Endothelial cell of umbilical vein (primary cell): ENCODE measurements around the gene TMEM158. TPM values are rescaled to one million over a fixed set of nuclear protein-coding genes. Genes with fewer than 3 reads are reported as not detected.

ENCODE experiments used
- BruUV-seq: library from RNA; stranded (reverse); fragments of 400-500 nt; replicated peaks from 2 replicates; lab custom pipeline; 2021; lab: Mats Ljungman, UMichigan
- CTCF ChIA-PET: fragments of 300-600, 350-600 bp; sonication (Branson Sonifier 250); formaldehyde crosslinking; loops from one replicate; lab custom pipeline; 2021; ENCODE audit warnings: antibody characterized with exemption, inconsistent platforms; lab: Charles Lee
- POLR2A ChIA-PET: fragments of 300-600, 350-600 bp; sonication (Branson Sonifier 250); formaldehyde crosslinking; loops from one replicate; lab custom pipeline; 2021; ENCODE audit warnings: antibody characterized with exemption, inconsistent platforms; lab: Charles Lee
- DNase-seq: peaks from one replicate; pipeline ENCODE4 v3.0.0-alpha.2; 2011; ENCODE audit warnings: low read depth, low spot score
- FAIRE-seq: peaks from 2 replicates; lab custom pipeline; 2011; peaks lifted over from hg19 to GRCh38; lab: Jason Lieb, UNC
- H2AFZ ChIP-seq: 2 replicates; pipeline ENCODE4 v1.6.0; 2012; ENCODE audit warnings: low read depth, low read length, control low read depth, inconsistent platforms
- H3K27ac ChIP-seq: 2 replicates; pipeline ENCODE4 v1.5.1; 2011; ENCODE audit warnings: low read depth, mild to moderate bottlenecking, control low read depth, low read length, moderate library complexity; ENCODE audit not compliant: insufficient read depth
- H3K27me3 ChIP-seq, 2 experiments: 2 replicates each; pipeline versions ENCODE4 v1.6.0 to v1.6.1; 2011; ENCODE audit warnings: low read length in 2 of 2, mixed read lengths in 1 of 2; ENCODE audit not compliant: control insufficient read depth in 2 of 2, insufficient read depth in 2 of 2
- H3K36me3 ChIP-seq, 2 experiments: 2 replicates in 1 of 2; 3 replicates in 1 of 2; pipeline ENCODE4 v1.5.1; 2011; ENCODE audit warnings: low read length in 2 of 2, mild to moderate bottlenecking in 1 of 2, moderate library complexity in 1 of 2; ENCODE audit not compliant: control insufficient read depth in 2 of 2, insufficient read depth in 2 of 2; ENCODE audit errors: extremely low read depth in 1 of 2
- H3K4me1 ChIP-seq: 3 replicates; pipeline ENCODE4 v1.5.1; 2011; ENCODE audit warnings: mild to moderate bottlenecking, low read length; ENCODE audit not compliant: control insufficient read depth, insufficient read depth; ENCODE audit errors: extremely low read depth
- H3K4me2 ChIP-seq: 2 replicates; pipeline ENCODE4 v1.6.1; 2011; ENCODE audit warnings: low read length, control low read depth, mixed read lengths; ENCODE audit not compliant: insufficient read depth
- H3K4me3 ChIP-seq, 3 experiments: fragments of 200-600 bp in 1 of 3; sonication (generic), shearing (Covaris generic) in 1 of 3; replicated peaks in 1 of 3; 2 replicates each; pipeline ENCODE4 v1.5.1; 2011 to 2016; ENCODE audit warnings: control low read depth in 3 of 3, low read length in 3 of 3, mild to moderate bottlenecking in 2 of 3, inconsistent platforms in 1 of 3, low read depth in 1 of 3, moderate library complexity in 1 of 3; ENCODE audit not compliant: insufficient read depth in 1 of 3
- H3K79me2 ChIP-seq: 2 replicates; pipeline ENCODE4 v1.6.0; 2012; ENCODE audit warnings: low read length, inconsistent platforms; ENCODE audit not compliant: control insufficient read depth, insufficient read depth
- H3K9ac ChIP-seq: replicated peaks from 2 replicates; pipeline ENCODE3; 2011; ENCODE audit warnings: low read length, control low read depth; ENCODE audit not compliant: insufficient read depth; ENCODE audit errors: extremely low read depth
- H3K9me1 ChIP-seq: replicated peaks from 3 replicates; pipeline ENCODE4 v1.6.0; 2011; ENCODE audit warnings: mild to moderate bottlenecking, low read length; ENCODE audit not compliant: control insufficient read depth, insufficient read depth; ENCODE audit errors: extremely low read depth
- H3K9me3 ChIP-seq: replicated peaks from 2 replicates; pipeline ENCODE4 v1.5.1; 2012; ENCODE audit warnings: low read length, inconsistent platforms; ENCODE audit not compliant: control insufficient read depth, insufficient read depth
- H4K20me1 ChIP-seq: replicated peaks from 2 replicates; pipeline ENCODE3; 2011; ENCODE audit warnings: mild to moderate bottlenecking, low read length; ENCODE audit not compliant: control insufficient read depth, insufficient read depth; ENCODE audit errors: extremely low read depth
- CTCF ChIP-seq, 2 donors: IDR thresholded peaks; 1 replicate in 1 of 2; 2 replicates in 1 of 2; pipeline ENCODE4 v1.5.1; 2011; ENCODE audit warnings: low read length in 2 of 2, mild to moderate bottlenecking in 2 of 2, moderate library complexity in 2 of 2, control low read depth in 1 of 2, inconsistent platforms in 1 of 2, low read depth in 1 of 2; ENCODE audit not compliant: insufficient read depth in 1 of 2; ENCODE audit errors: extremely low read depth in 1 of 2
- EZH2 ChIP-seq: IDR thresholded peaks from 2 replicates; pipeline ENCODE4 v1.6.1; 2012; ENCODE audit warnings: borderline replicate concordance, low read depth, mild to moderate bottlenecking, moderate library complexity, low read length, inconsistent platforms; ENCODE audit not compliant: severe bottlenecking
- FOS ChIP-seq: IDR thresholded peaks from 2 replicates; pipeline ENCODE4 v1.6.1; 2011; ENCODE audit warnings: mild to moderate bottlenecking, low read length, moderate library complexity, borderline replicate concordance; ENCODE audit not compliant: insufficient read depth
- GATA2 ChIP-seq: IDR thresholded peaks from 2 replicates; pipeline ENCODE4 v1.7.0; 2011; ENCODE audit warnings: low read depth, mild to moderate bottlenecking, moderate library complexity, mixed read lengths, low read length; ENCODE audit not compliant: insufficient read length, insufficient read depth
- JUN ChIP-seq: IDR thresholded peaks from 2 replicates; pipeline ENCODE4 v1.6.1; 2011; ENCODE audit warnings: borderline replicate concordance, low read depth; ENCODE audit not compliant: insufficient read length, insufficient read depth
- MAX ChIP-seq: IDR thresholded peaks from 2 replicates; pipeline ENCODE4 v1.6.1; 2011; ENCODE audit not compliant: insufficient read depth, insufficient read length
- MYC ChIP-seq: IDR thresholded peaks from one replicate; pipeline ENCODE4 v1.6.1; 2011; ENCODE audit warnings: mild to moderate bottlenecking, low read depth, low read length
- POLR2A ChIP-seq: IDR thresholded peaks from 2 replicates; pipeline ENCODE4 v1.6.1; 2012; ENCODE audit warnings: low read depth, mild to moderate bottlenecking, control low read depth, low read length
- POLR2AphosphoS5 ChIP-seq: IDR thresholded peaks from 2 replicates; pipeline ENCODE4 v1.6.1; 2012; ENCODE audit warnings: low read depth, mild to moderate bottlenecking, control low read depth, low read length, moderate library complexity; ENCODE audit not compliant: insufficient read depth
- dilution Hi-C: fragments of 300-500 bp; cut with MboI; formaldehyde crosslinking; loops from one replicate; pipeline ENCODE4 v1.15.0; 2019; ENCODE audit warnings: low sequenced_read_pairs; ENCODE audit not compliant: extremely low pct_ligation_motif_present
- intact Hi-C: fragments of 100-400 bp; cut with micrococcal nuclease; formaldehyde crosslinking; loops from one replicate; pipeline ENCODE4 v1.10.0; 2022
- polyA plus RNA-seq, 4 experiments: library from polyadenylated mRNA; depleted of rRNA in 3 of 4; stranded (reverse) in 3 of 4; unstranded in 1 of 4; fragments of >200 nt; gene quantifications; 2 replicates each; pipeline versions ENCODE4 v1.2.1 to v1.2.3, GENCODE V29; 2011 to 2012; ENCODE audit warnings: missing spikeins in 1 of 4
- total RNA-seq: library from RNA; stranded (reverse); gene quantifications from 2 replicates; pipeline ENCODE4 v1.2.3, GENCODE V29; 2021

Gene TMEM158
- total and polyA plus RNA-seq, 2 donors (not counting 3 experiments of a cell fraction or from before 2014, with no cell fraction given), result 0.15 to 0.42 TPM

DNA sequence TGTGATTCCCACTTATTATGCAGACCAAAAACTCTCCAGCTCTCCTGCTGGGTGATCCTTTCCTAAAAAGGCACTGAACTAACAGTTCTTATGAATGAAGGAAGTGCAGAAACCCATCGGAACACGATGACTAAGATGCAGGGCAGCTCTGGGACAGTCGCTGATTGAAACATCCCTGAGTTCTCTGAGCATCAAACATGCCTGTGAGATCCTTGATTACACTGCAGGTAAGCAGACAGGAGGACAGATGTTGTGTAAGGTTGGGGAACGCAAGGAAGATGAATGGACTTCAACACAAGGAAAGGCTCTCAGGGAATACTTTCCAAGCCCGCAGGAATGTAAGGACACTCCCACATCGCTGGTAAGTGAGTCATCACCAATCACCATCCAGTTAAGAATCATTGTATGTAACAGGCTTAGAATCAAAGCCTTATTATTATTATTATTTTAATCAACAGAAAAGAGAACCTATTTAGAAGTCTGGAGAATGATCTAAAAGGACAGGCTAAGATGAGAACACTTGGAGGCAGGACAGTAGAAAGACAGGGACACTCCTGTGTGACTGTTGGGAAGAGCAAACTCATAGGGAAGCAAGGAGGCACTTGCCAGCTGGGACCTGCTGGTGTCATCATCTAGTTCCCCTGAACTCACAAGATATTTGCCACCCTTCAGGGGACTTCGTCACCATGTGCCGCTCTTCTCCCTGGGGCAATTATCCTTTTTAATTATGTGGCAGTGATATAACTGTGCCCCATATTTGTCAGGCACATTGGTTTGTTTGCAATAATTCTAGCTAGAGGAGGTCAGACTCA, 26.0 kb downstream of the TMEM158 start:
- FAIRE-seq, result no peak
- H3K4me2 ChIP-seq, result peak overlapping the region; percentile 7
- peaks cover 4% of the 10 kb centered on the region for H3K4me1 ChIP-seq
- no TSS peak for BruUV-seq
- peaks cover 0 to 6% of the 10 kb centered on the region in 2 experiments for H3K27me3 ChIP-seq
- H3K9me1 ChIP-seq, result no peaks in the 10 kb centered on the region
- H2AFZ ChIP-seq, result peak overlapping the region; percentile 63
- intact Hi-C loops (no loop called here), dilution Hi-C loops (no loop called here)
- CTCF ChIA-PET, result interaction anchor here (4.6 kb wide), 1 partner anchor 10 kb away, joined by 17 read pairs; no protein-coding TSS in a partner anchor
- POLR2A ChIA-PET, result interaction anchor here (0.8 kb wide), 1 partner anchor 51 kb away, joined by 3 read pairs; no protein-coding TSS in a partner anchor
- H3K9me3 ChIP-seq, result no peaks in the 10 kb centered on the region
- no peak overlapping the region for H3K9ac ChIP-seq
- TF ChIP-seq MAX (no peak), MYC (no peak), JUN (peak; percentile 46), POLR2AphosphoS5 (no peak), EZH2 (no peak), POLR2A (no peak), CTCF (IDR thresholded peaks at IDR 0.05; ENCODE audit: extremely low read depth in 1 of 2, insufficient read depth in 1 of 2, low read depth in 1 of 2, low read length in 2 of 2) (no peak), FOS (peak; percentile 66), GATA2 (no peak)
- peak; percentile 12 for DNase-seq
- no peaks in the 10 kb centered on the region for H3K79me2 ChIP-seq
- H3K4me3 ChIP-seq, result no peak overlapping the region
- no peak overlapping the region for H3K27ac ChIP-seq
- no peaks in the 10 kb centered on the region for H3K36me3 ChIP-seq
- no peaks in the 10 kb centered on the region for H4K20me1 ChIP-seq
